ENCODE data around the gene PYGM. TPM values are rescaled to one million over a fixed set of nuclear protein-coding genes. Genes with fewer than 3 reads are reported as not detected.
A peak's percentile ranks its signal among the peaks of the same experiment; 100 is the strongest.

PYGM gene
- total RNA-seq, 1 experiment from 2014 or later: 3.6 TPM

- H4K91ac ChIP-seq (ENCODE audit: insufficient read length, low read depth, low read length): no peak overlapping the region
- H3K23ac ChIP-seq (ENCODE audit: insufficient read length, low read depth, low read length): no peak overlapping the region
- H3K27me3 ChIP-seq (ENCODE audit: insufficient read depth, low read length): no peaks in the 10 kb centered on the region
- H4K20me1 ChIP-seq (ENCODE audit: control insufficient read depth, insufficient read depth, insufficient read length): no peaks in the 10 kb centered on the region
- H3K4ac ChIP-seq (ENCODE audit: low read depth, low read length): no peak overlapping the region
- H2BK120ac ChIP-seq (ENCODE audit: low read depth, low read length, poor library complexity, severe bottlenecking): no peak overlapping the region
- H3K4me3 Mint-ChIP-seq: peak overlapping the region in 1 of 2 experiments; percentile 51; a peak in 2 of 5 replicates
- no peak overlapping the region for H4K8ac ChIP-seq (replicated peaks; ENCODE audit: insufficient read length, low read depth, low read length)
- H3K4me1 Mint-ChIP-seq: peaks cover 64 to 75% of the 10 kb centered on the region in 2 experiments
- no peaks in the 10 kb centered on the region for H3K79me2 ChIP-seq (ENCODE audit: insufficient read depth, low read length)
- no peak overlapping the region for H2AFZ ChIP-seq (ENCODE audit: low read length)
- no peak for DNase-seq
- H3K79me1 ChIP-seq (ENCODE audit: insufficient read depth, low read depth, low read length, poor library complexity, severe bottlenecking): no peaks in the 10 kb centered on the region
- no peak overlapping the region for H3K14ac ChIP-seq (ENCODE audit: insufficient read depth, low read length)
- peaks cover 4% of the 10 kb centered on the region; the same call in 1 of the 2 replicates for H3K4me1 ChIP-seq (ENCODE audit: insufficient read depth, low read length)
- H3K4me2 ChIP-seq (ENCODE audit: insufficient read depth, insufficient read length, low read length): no peak overlapping the region
- no peak overlapping the region for H3K18ac ChIP-seq (ENCODE audit: insufficient read length, low read depth, low read length)
- no peak overlapping the region for H2BK20ac ChIP-seq (ENCODE audit: low read depth, low read length, poor library complexity, severe bottlenecking)
- peaks cover 13 to 38% (median 31%) of the 10 kb centered on the region in 3 experiments; a peak in 6 of 7 replicates for H3K36me3 Mint-ChIP-seq (ENCODE audit: insufficient read depth in 1 of 3, low read depth in 3 of 3)
- no peak overlapping the region for H2BK15ac ChIP-seq (ENCODE audit: low read depth, low read length)
- no peak for TF ChIP-seq CTCF (conservative IDR thresholded peaks at IDR 0.05)
- H3K27me3 Mint-ChIP-seq (ENCODE audit: low read depth): no peaks in the 10 kb centered on the region; the same call in 1 of the 2 replicates
- H2BK5ac ChIP-seq (ENCODE audit: insufficient read length, low read length): no peak overlapping the region
- no peak overlapping the region for H2AK5ac ChIP-seq (ENCODE audit: insufficient read length, low read length)
- H3T11ph ChIP-seq (ENCODE audit: low read length): no peak overlapping the region
- H3K23me2 ChIP-seq (ENCODE audit: insufficient read length, low read depth, low read length, poor library complexity, severe bottlenecking): no peaks in the 10 kb centered on the region
- H3K9ac ChIP-seq (ENCODE audit: extremely low read depth, insufficient read length, low read length): no peak overlapping the region
- H4K5ac ChIP-seq (ENCODE audit: insufficient read length, low read depth, low read length): no peak overlapping the region
- WGBS (ENCODE audit: extremely low coverage, insufficient read length, low lambda C conversion rate): no CpG with 5 or more reads among the region's 7 CpGs
- no peak overlapping the region for H3K27ac ChIP-seq (ENCODE audit: insufficient read length, low read depth, low read length)
- no peaks in the 10 kb centered on the region; a peak in 1 of 5 replicates for H3K9me3 Mint-ChIP-seq
- peak overlapping the region in 2 of 3 experiments; percentile 91 to 96; a peak in 4 of 7 replicates for H3K27ac Mint-ChIP-seq
- H2BK12ac ChIP-seq (ENCODE audit: insufficient read length, low read depth, low read length): no peak overlapping the region
- H3K9me3 ChIP-seq (ENCODE audit: control insufficient read depth, low read depth, low read length): no peaks in the 10 kb centered on the region
- H3K56ac ChIP-seq (ENCODE audit: insufficient read length, low read depth, low read length): no peak overlapping the region
These were observed 1.1 kb upstream of the PYGM start for GRCh38 chr11:64760759-64761420.

Data from H9 (cell line).